HepG2 (cell line): ENCODE measurements around the gene NAA25. TPM values are rescaled to one million over a fixed set of nuclear protein-coding genes. Genes with fewer than 3 reads are reported as not detected.
A peak's percentile ranks its signal among the peaks of the same experiment; 100 is the strongest.

ENCODE experiments used
- ATAC-seq: fragments of 200-7000 bp; cut with Tn5 transposase; 3 replicates; pipeline ENCODE4 v1.9.1; 2020; ENCODE audit warnings: mild to moderate bottlenecking, moderate library complexity
- BruUV-seq: library from RNA; stranded (reverse); fragments of 400-500 nt; replicated peaks from 2 replicates; lab custom pipeline; 2021; lab: Mats Ljungman, UMichigan
- CTCF ChIA-PET: fragments of 300-600 bp; formaldehyde crosslinking; extraction: SDS; loops from one replicate; lab custom pipeline; 2021; ENCODE audit warnings: low total read pairs, inconsistent platforms, low intra/inter-chr PET ratio; lab: Yijun Ruan, JAX
- POLR2A ChIA-PET: fragments of 350-600 bp; sonication (Branson Sonifier 250); formaldehyde crosslinking; loops from one replicate; lab custom pipeline; 2020; ENCODE audit warnings: antibody characterized with exemption, inconsistent platforms; lab: Yijun Ruan, JAX
- DNase-seq: peaks from one replicate; pipeline ENCODE4 v3.0.0-alpha.2; 2015; ENCODE audit warnings: low spot score
- FAIRE-seq: peaks from 3 replicates; lab custom pipeline; 2011; peaks lifted over from hg19 to GRCh38; lab: Jason Lieb, UNC
- H2AFZ ChIP-seq: one replicate; pipeline ENCODE4 v1.6.1; 2011; ENCODE audit warnings: low read length, inconsistent platforms
- H3K27ac ChIP-seq: fragments of 300-600 bp; 3 replicates; pipeline ENCODE4 v1.8.0; 2011; ENCODE audit warnings: mixed run types, mild to moderate bottlenecking, mixed read lengths, low read length, inconsistent platforms; ENCODE audit not compliant: insufficient read depth; ENCODE audit errors: extremely low read length
- H3K27me3 ChIP-seq, 2 experiments: fragments of 200-600 bp in 1 of 2; 2 replicates in 1 of 2; 3 replicates in 1 of 2; pipeline versions ENCODE4 v1.6.0 to v1.8.0; 2011; ENCODE audit warnings: low read length in 2 of 2, mild to moderate bottlenecking in 2 of 2, moderate library complexity in 2 of 2, inconsistent platforms in 1 of 2; ENCODE audit not compliant: insufficient read depth in 2 of 2, control insufficient read depth in 1 of 2
- H3K36me3 ChIP-seq, 2 experiments: fragments of 200-600 bp in 1 of 2; replicated peaks in 1 of 2; 2 replicates in 1 of 2; 3 replicates in 1 of 2; pipeline versions ENCODE4 v1.5.1 to v1.8.0; 2011; ENCODE audit warnings: low read length in 2 of 2, inconsistent platforms in 1 of 2; ENCODE audit not compliant: insufficient read depth in 2 of 2, control insufficient read depth in 1 of 2
- H3K4me1 ChIP-seq: 2 replicates; pipeline ENCODE4 v1.5.1; 2012; ENCODE audit warnings: low read length, inconsistent platforms; ENCODE audit not compliant: insufficient read depth
- H3K4me2 ChIP-seq: 2 replicates; pipeline ENCODE4 v1.6.0; 2011; ENCODE audit warnings: low read depth, low read length, inconsistent platforms
- H3K4me3 ChIP-seq, 3 experiments: fragments of 200-600 bp in 1 of 3; sonication (generic), shearing (Covaris generic) in 1 of 3; replicated peaks in 1 of 3; 2 replicates each; pipeline ENCODE4 v1.5.1; 2011 to 2016; ENCODE audit warnings: low read length in 3 of 3, inconsistent platforms in 2 of 3, low read depth in 2 of 3, mild to moderate bottlenecking in 2 of 3, control low read depth in 1 of 3, mixed read lengths in 1 of 3; ENCODE audit not compliant: insufficient read depth in 1 of 3
- H3K79me2 ChIP-seq: one replicate; pipeline ENCODE4 v1.6.1; 2011; ENCODE audit warnings: low read length, inconsistent platforms; ENCODE audit not compliant: insufficient read depth
- H3K9ac ChIP-seq: 2 replicates; pipeline ENCODE4 v1.6.0; 2011; ENCODE audit warnings: mild to moderate bottlenecking, low read depth, low read length, inconsistent platforms; ENCODE audit not compliant: insufficient read depth
- H3K9me3 ChIP-seq: 2 replicates; pipeline ENCODE4 v1.5.1; 2012; ENCODE audit warnings: mild to moderate bottlenecking, low read length
- H4K20me1 ChIP-seq: 2 replicates; pipeline ENCODE4 v1.6.0; 2011; ENCODE audit warnings: inconsistent platforms, mild to moderate bottlenecking, low read length, moderate library complexity; ENCODE audit not compliant: insufficient read depth
- AGO2 ChIP-seq: fragments of 200-400 bp; formaldehyde crosslinking; optimal IDR thresholded peaks from 2 replicates; pipeline ENCODE3; 2017; ENCODE audit warnings: mild to moderate bottlenecking, low read depth, low read length, moderate library complexity
- CAMTA2 ChIP-seq: sonication (generic); formaldehyde crosslinking; IDR thresholded peaks from 2 replicates; pipeline ENCODE4 v1.4.0; 2020; ENCODE audit warnings: mild to moderate bottlenecking, missing genetic modification reagents, borderline replicate concordance
- ELK4 ChIP-seq: sonication (generic); formaldehyde crosslinking; IDR thresholded peaks from 2 replicates; pipeline ENCODE4 v1.9.0; 2021; ENCODE audit warnings: missing genetic modification reagents, borderline replicate concordance
- FOXJ3 ChIP-seq: sonication (generic); formaldehyde crosslinking; IDR thresholded peaks from 2 replicates; pipeline ENCODE4 v1.4.0; 2020; ENCODE audit warnings: missing genetic modification reagents, mild to moderate bottlenecking, borderline replicate concordance
- FOXP4 ChIP-seq: sonication (generic); formaldehyde crosslinking; IDR thresholded peaks from 2 replicates; pipeline ENCODE4 v1.4.0; 2020; ENCODE audit warnings: missing genetic modification reagents
- HES4 ChIP-seq: sonication (generic); formaldehyde crosslinking; IDR thresholded peaks from 2 replicates; pipeline ENCODE4 v1.9.0; 2021; ENCODE audit warnings: mild to moderate bottlenecking, missing genetic modification reagents, borderline replicate concordance
- HMG20B ChIP-seq: conservative IDR thresholded peaks from 2 replicates; pipeline ENCODE4 v1.6.1; 2016; ENCODE audit warnings: missing genetic modification reagents, missing compliant biosample characterization
- HNRNPK ChIP-seq: fragments of 200-400 bp; formaldehyde crosslinking; IDR thresholded peaks from 2 replicates; pipeline ENCODE4 v1.6.1; 2018; ENCODE audit warnings: low read length, low read depth, moderate library complexity, mild to moderate bottlenecking; ENCODE audit not compliant: poor library complexity, severe bottlenecking
- KLF6 ChIP-seq: IDR thresholded peaks from 2 replicates; pipeline ENCODE4 v1.8.0; 2016; ENCODE audit warnings: missing biosample characterization, missing genetic modification reagents
- NR1H2 ChIP-seq: sonication (generic); formaldehyde crosslinking; IDR thresholded peaks from 2 replicates; pipeline ENCODE4 v1.8.1; 2022; ENCODE audit warnings: low read depth, missing genetic modification reagents, borderline replicate concordance
- POLR2AphosphoS2 ChIP-seq: IDR thresholded peaks from 2 replicates; pipeline ENCODE4 v1.6.1; 2011; ENCODE audit warnings: low read depth, low read length, improper control_type of control experiment
- TBX3 ChIP-seq: fragments of 450-650 bp; IDR thresholded peaks from 2 replicates; pipeline ENCODE4 v1.6.1; 2017; ENCODE audit warnings: antibody characterized with exemption, mild to moderate bottlenecking, inconsistent platforms, borderline replicate concordance
- ZC3H13 ChIP-seq: sonication (generic); formaldehyde crosslinking; IDR thresholded peaks from 2 replicates; pipeline ENCODE4 v1.8.1; 2023; ENCODE audit warnings: mild to moderate bottlenecking, missing genetic modification reagents, moderate library complexity
- ZFP91 ChIP-seq: sonication (generic); formaldehyde crosslinking; IDR thresholded peaks from 2 replicates; pipeline ENCODE4 v1.9.0; 2022; ENCODE audit warnings: missing genetic modification reagents, mild to moderate bottlenecking, borderline replicate concordance
- ZNF251 ChIP-seq: sonication (generic); formaldehyde crosslinking; IDR thresholded peaks from 2 replicates; pipeline ENCODE4 v1.9.0; 2021; ENCODE audit warnings: mild to moderate bottlenecking, missing genetic modification reagents
- ZNF337 ChIP-seq: sonication (generic); formaldehyde crosslinking; IDR thresholded peaks from 2 replicates; pipeline ENCODE4 v1.5.1; 2020; ENCODE audit warnings: missing genetic modification reagents, low read depth, mild to moderate bottlenecking, borderline replicate concordance
- ZNF484 ChIP-seq: sonication (generic); formaldehyde crosslinking; IDR thresholded peaks from 2 replicates; pipeline ENCODE4 v1.5.1; 2020; ENCODE audit warnings: mild to moderate bottlenecking, low read depth, missing genetic modification reagents, borderline replicate concordance
- ZNF547 ChIP-seq: sonication (generic); formaldehyde crosslinking; IDR thresholded peaks from 2 replicates; pipeline ENCODE4 v1.5.1; 2020; ENCODE audit warnings: mild to moderate bottlenecking, missing genetic modification reagents
- ZNF674 ChIP-seq: sonication (generic); formaldehyde crosslinking; IDR thresholded peaks from 2 replicates; pipeline ENCODE4 v1.5.0; 2020; ENCODE audit warnings: low read depth, mild to moderate bottlenecking, missing genetic modification reagents
- ZSCAN31 ChIP-seq: sonication (generic); formaldehyde crosslinking; IDR thresholded peaks from 2 replicates; pipeline ENCODE4 v1.5.0; 2020; ENCODE audit warnings: low read depth, mild to moderate bottlenecking, missing genetic modification reagents
- WGBS: methylation state at CpG from one replicate; pipeline ENCODE4 v1.1.6; 2017; ENCODE audit warnings: low lambda C conversion rate; 5-methylcytosine and 5-hydroxymethylcytosine counted together
- in situ Hi-C: cut with HindIII; loops from 2 replicates; pipeline ENCODE4 v1.10.0; 2017; ENCODE audit warnings: low pct_unique_long_range_greater_than_20kb; ENCODE audit not compliant: extremely low pct_ligation_motif_present
- intact Hi-C: fragments of 100-400 bp; cut with micrococcal nuclease; formaldehyde crosslinking; loops from one replicate; pipeline ENCODE4 v1.10.0; 2022; ENCODE audit not compliant: unreplicated experiment
- polyA plus RNA-seq, 8 experiments: library from polyadenylated mRNA; depleted of rRNA in 3 of 8; stranded (reverse) in 7 of 8; unstranded in 1 of 8; fragments of >200 nt; fragmentation: Illumina TruSeq in 4 of 8; extraction: Trizol in 4 of 8; gene quantifications; 2 replicates each; pipeline versions ENCODE4 v1.2.1 to v1.2.3, GENCODE V29; 2011 to 2016; ENCODE audit warnings: low read depth in 4 of 8, missing spikeins in 1 of 8, mixed read lengths in 1 of 8; ENCODE audit not compliant: insufficient read depth in 1 of 8
- total RNA-seq, 5 experiments: library from RNA; depleted of rRNA; stranded (reverse); fragments of >200 nt; fragmentation: Illumina TruSeq; extraction: Trizol; gene quantifications; 2 replicates each; pipeline ENCODE4 v1.2.3, GENCODE V29; 2016; ENCODE audit warnings: low read depth in 1 of 5

NAA25 gene
- total and polyA plus RNA-seq, 2 of the 13 experiments (the other 11 are each of a cell fraction or from before 2014, with no cell fraction given): 11.4 to 32.0 TPM

- Histone ChIP-seq H4K20me1 (no peaks in the 10 kb centered on the region), H3K9me3 (no peaks in the 10 kb centered on the region), H3K4me1 (peaks cover 60% of the 10 kb centered on the region), H3K79me2 (peaks cover 10% of the 10 kb centered on the region), H2AFZ (no peak overlapping the region), H3K36me3 (no peaks in the 10 kb centered on the region), H3K4me2 (peak overlapping the region; percentile 96), H3K9ac (peak overlapping the region; percentile 89), H3K27ac (peak overlapping the region; percentile 61), H3K27me3 (no peaks in the 10 kb centered on the region), H3K4me3 (peak overlapping the region; percentile 79 to 93 (median 81))
- DNase-seq (no peak), FAIRE-seq (no peak), ATAC-seq (no peak)
- ChIA-PET CTCF (no interaction called here), POLR2A (interaction anchor here (0.5 to 7.1 kb wide), 6 partner anchors 10 to 440 kb away, joined by 3 to 85 read pairs (median 6); partner anchors contain the start of genes ACAD10, BRAP, ERP29 and NAA25)
- in situ Hi-C loops: no loop called here
- no TSS peak for BruUV-seq
- 2% methylated on average over 12 of the region's 25 CpGs for WGBS
- intact Hi-C loops: no loop called here
- TF ChIP-seq HMG20B (CRISPR knock-in tag) (no peak), ZNF547 (CRISPR knock-in tag) (no peak), ZFP91 (0 out of 2 replicates have a peak, but pooled peaks have one; percentile 8), ZNF337 (CRISPR knock-in tag) (no peak), CAMTA2 (CRISPR knock-in tag) (no peak), TBX3 (no peak), HES4 (CRISPR knock-in tag) (no peak), FOXJ3 (no peak), ZNF484 (CRISPR knock-in tag) (0 out of 2 replicates have a peak, but pooled peaks have one; percentile 5), FOXP4 (CRISPR knock-in tag) (no peak), HNRNPK (no peak), ZC3H13 (0 out of 2 replicates have a peak, but pooled peaks have one; percentile 2), NR1H2 (CRISPR knock-in tag) (no peak), ZNF251 (CRISPR knock-in tag) (no peak), ELK4 (CRISPR knock-in tag) (no peak), ZNF674 (CRISPR knock-in tag) (no peak), ZSCAN31 (CRISPR knock-in tag) (0 out of 2 replicates have a peak, but pooled peaks have one; percentile 8), AGO2 (peak; percentile 34), POLR2AphosphoS2 (no peak), KLF6 (CRISPR knock-in tag) (no peak)
Observed at GRCh38 chr12:112126000-112126438, 17.4 kb upstream of the NAA25 start.
